GM21367 (cell line): ENCODE results near the gene SLC5A11.

Experiments
- ATAC-seq: cut with Tn5 transposase; IDR thresholded peaks from one replicate; pipeline ENCODE4 v1.9.1; 2021; ENCODE audit not compliant: unreplicated experiment

Gene SLC5A11

DNA sequence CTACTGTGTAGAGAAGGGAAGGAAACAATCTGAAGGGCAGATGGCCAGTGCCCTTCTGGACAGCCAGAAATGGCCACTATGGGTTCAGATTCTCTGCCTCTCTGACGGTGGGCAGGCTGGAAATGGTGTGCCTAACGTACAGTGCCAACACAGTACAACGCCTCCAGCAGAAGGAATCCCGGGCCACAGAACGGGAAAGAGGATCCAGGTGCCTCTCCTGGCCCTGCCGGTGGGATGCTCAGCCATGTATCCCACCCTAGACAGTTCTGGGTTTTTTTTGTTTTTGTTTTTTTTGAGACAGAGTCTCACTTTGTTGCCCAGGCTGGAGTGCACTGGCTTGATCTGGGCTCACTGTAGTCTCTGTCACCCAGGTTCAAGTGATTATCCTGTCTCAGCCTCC, 71.5 kb downstream of the SLC5A11 start:
- no peak for ATAC-seq

DNA sequence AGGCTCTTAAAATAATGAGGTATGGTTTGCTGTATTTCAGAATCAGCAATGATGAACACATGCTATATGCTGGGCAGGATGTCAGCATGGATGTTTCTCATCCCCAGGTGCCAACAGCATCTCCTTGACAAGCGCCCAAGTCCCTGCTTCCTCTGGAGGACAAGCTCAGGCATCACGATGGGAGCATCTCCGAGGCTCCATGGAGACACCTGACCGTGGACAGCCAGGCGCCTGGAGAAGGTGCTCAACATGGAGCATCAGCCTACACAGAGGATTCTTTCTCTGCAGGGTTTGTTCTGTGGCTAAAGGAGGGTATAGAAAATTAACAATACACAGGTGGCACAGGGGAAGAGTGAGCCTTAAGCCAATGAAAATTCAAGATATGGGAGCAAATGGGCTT, 72.1 kb downstream of the SLC5A11 start:
- no peak for ATAC-seq

DNA sequence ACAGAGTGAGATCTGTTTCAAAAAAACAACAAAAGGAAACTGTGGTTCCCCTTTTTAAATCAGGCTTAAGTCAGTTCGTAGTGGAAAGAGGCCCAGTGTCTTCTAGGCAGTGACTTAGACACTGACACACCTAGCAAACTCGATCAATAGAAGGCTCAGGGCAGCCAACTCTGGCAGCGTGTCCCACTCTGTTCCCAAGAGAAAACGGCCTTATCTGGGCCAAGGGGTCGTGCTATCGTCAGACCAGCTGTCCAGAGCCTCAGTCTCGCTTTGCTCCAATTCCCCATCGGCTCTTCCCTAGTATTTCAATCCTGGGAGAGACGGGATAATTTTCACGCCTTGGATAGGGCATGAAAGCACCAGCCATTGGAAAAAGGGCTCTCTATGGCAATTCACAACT, 72.9 kb downstream of the SLC5A11 start:
- ATAC-seq, result no peak

DNA sequence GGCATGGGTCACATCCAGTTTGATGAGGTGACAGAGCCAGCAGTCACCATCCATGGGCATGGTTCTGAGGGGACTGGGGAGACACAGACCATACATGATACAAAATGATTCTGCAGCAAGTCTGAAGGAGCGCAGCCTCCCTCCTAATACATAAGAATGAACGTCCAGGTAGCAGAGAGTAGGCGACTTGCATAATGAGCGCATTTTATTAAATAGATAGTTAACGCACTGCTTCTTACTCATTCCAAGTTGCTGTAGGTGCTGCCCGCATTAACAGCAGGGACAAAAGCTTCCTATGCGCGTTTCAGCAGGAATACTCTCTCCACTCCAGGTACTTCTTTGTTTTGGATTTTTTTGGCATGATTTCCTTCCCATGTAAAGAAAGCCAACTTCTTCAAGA, 73.8 kb downstream of the SLC5A11 start:
- no peak for ATAC-seq

DNA sequence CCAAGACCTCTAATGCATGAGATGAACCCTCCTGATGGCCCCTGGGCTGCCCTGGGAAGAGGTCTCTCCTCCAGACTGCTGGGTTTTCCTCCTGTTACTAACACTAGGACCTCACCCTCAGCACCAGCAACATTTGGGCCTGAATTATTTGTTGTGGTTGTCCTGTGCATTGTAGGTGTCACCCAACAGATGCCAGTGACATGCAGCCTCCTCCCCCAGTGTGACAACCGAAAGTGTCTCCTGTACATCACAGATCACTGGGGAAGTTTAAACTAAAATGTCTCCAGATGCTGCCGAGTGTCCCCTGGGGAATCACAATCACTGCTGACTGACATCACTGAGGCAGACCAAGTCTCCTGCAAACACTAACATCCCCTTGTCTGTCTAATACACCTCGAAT, 74.8 kb downstream of the SLC5A11 start:
- no peak for ATAC-seq

DNA sequence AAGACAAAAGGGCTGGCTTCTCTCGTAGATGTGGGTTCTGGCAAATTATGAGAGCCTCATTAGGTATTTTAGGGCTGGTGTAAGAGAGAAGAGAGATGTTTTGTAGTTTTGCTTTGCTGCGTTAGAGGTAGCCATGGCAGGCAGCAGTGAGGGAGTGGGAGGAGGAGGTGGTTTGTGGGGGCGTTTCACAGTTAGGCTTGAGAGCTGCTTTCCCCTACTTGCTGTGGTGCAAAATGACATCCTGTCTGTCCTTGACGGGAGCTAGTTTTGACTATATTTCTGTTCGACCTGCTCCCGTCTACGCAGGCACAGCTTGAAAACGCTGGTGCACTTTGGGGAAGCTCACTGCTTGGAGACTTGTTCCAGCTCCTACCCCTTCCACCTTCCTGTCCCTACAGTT, 75.5 kb downstream of the SLC5A11 start:
- ATAC-seq, result no peak

DNA sequence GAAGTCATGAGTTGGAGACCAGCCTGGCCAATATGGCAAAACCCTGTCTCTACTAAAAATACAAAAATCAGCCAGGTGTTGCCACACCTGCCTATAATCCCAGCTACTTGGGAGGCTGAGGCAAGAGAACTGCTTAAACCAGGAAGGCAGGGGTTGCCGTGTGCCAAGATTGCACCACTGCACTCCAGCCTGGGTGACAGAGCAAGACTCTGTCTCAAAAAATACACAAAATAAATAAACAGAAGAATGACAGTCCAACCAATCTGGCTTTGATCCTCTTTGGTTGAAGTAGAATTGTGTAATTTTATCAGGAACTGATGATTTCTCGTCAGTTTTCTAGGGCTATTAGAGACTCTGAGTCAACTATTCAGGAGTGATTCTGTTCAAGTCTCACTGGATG, 79.4 kb downstream of the SLC5A11 start:
- ATAC-seq, result no peak

DNA sequence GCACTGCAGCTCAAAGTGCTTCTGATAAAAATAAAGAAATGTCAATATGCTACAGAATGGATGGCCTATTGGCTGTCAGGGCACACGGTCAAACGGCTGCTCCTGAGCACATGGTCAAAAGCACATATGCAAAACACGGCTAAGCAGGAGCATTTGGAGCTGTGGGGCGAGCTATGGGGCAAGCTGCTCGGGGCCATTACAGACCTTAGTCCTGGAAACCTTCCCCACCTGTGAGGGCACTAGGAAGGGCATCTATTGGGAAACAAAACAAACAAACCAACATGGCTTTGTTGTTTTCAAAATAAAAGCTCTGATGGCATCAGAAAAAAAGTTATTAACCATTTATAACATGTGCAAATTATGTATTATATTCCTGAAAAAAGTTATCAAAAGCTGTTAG, 83.6 kb downstream of the SLC5A11 start:
- ATAC-seq, result no peak

DNA sequence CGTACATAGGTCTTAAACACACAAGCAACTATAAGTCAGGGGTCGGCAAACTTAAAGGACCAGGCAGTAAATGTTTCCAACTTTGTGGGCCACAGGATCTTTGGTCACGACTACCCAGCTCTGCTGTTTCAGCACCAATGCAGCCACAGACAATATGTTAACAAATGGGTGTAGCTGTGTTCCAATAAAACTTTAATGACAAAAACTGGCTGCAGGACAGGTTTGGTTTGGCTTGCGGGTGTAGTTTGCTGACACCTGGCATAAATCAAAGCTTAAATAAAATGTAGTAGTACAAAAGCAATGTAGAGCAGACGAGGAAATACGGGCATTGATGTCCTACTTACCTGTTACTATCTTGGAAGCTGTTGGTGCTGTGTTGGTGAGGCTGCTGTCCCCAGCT, 84.7 kb downstream of the SLC5A11 start:
- no peak for ATAC-seq

DNA sequence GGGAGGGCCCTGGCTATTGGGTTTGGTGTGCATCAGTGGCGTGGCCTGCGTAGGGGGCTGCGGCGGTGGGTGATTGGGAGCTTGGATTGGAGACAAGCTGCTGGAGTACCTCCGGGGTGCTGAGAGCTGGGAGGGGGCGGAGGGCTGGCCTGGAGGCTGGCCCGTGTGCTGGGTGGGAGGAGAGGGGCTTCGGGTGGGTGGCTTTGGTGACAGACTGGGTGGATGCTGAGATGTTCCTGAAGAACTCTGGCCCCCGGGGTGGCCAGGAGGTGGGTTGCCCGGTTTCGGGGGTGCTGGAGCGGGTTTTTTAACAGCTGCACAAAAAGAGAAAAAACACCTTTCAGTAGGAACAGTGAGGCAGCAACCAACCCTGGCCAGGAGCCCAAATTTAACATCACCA, 85.3 kb downstream of the SLC5A11 start:
- ATAC-seq, result no peak

DNA sequence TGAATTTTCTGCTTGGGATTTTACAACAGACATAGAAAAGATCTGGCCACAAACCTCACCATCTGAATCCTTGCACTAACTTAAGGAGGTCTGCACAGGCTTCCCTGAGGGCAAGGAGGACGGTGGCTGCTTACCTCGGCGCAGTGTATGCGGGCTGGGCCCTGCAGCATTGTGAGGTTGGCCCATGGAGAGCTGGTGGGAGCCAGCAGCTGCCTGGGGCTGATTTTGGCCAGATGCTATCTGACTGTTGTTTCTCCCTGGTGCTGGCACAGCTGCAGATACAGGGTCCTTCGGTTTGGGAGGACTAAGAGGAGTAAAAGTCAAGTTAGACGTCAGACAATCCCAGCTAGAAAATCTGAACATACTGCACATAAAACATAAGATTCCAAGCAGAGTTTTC, 89.6 kb downstream of the SLC5A11 start:
- no peak for ATAC-seq

DNA sequence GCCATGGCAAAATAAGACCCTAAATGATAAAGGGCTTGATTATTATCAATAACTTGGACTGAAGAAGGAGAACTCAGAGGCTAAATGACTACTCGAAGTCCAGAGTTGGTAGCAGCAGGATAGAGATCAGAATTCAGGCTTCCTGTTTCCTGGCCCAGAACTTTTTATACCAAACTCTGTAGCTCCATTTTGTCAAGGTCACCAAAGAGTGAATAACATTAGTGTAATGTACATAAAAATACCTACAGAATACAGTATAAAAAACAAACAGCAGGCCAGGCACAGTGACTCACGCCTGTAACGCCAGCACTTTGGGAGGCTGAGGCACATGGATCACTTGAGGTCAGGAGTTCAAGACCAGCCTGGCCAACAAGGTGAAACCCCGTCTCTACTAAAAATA, 90.4 kb downstream of the SLC5A11 start:
- no peak for ATAC-seq

DNA sequence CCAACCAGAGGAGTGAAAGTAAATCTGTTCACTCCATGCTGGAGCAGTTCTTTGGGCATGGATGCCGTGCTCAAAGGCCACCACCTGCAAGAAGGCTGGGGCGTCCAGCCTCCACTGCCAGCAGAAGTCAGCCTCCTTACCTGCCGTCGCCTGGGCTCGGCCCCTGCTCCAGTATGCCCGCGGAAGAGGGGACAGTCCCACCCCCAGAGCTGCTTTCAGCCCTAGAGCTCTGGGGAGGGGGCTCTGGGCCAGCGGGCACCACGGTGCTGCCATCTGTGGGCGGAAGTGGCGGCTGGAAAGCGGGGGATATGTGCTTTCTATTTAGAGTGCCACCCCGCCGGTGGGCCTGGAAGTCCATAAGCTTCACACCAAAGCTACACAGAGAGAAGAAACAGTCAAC, 93.5 kb downstream of the SLC5A11 start:
- ATAC-seq, result no peak

DNA sequence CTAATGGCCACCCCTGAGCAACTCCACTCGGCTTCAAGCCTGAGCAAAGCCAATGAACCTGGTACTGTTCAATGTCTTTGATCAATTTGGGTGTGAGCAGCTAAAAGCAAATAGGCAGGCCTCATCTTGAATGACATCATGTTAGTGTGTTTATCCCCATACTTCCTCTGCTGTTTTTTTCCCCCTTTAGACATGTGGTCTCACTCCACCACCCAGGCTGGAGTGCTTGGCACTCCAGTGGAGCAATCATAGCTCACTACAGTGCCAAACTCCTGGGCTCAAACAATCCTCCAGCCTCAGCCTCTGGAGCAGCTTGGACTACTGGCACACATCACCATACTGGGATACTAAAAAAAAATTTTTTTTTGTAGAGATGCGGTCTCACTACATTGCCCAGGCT, 94.0 kb downstream of the SLC5A11 start:
- no peak for ATAC-seq

DNA sequence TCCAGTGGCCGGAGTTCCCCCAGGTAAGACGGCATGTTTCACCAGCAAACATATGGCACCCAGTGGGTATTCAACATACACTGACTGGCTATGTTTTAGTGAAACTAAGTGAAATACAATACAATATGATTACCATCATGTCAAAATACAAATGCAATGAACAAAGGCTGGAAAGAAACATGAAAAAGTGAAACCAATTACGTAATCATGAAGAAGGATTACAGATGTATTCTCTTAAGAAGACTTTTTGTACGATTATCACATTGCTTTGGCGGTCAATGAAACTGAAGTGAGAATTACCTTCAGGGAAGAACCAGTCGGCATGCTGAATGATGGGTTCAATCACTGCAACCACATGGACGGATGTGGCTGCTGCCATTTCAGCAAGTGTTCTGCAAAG, 97.7 kb downstream of the SLC5A11 start:
- no peak for ATAC-seq

DNA sequence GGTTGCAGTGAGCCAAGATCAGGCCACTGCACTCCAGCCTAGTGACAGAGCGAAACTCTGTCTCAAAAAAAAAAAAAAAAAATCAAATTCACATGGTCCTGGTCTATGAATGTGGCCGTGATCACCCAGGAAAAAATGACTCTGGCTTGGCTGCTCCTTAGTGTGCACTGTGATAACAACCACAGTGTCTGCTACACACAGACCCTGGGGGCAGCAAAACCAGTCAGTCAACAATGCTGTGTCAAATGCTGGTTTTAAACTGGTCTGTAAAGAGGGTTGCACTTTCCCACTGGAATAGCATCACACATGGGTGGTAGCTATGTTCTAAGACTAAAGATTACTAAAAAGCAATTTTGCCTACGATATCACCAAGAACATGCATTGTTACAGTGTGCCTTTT, 98.4 kb downstream of the SLC5A11 start:
- no peak for ATAC-seq

DNA sequence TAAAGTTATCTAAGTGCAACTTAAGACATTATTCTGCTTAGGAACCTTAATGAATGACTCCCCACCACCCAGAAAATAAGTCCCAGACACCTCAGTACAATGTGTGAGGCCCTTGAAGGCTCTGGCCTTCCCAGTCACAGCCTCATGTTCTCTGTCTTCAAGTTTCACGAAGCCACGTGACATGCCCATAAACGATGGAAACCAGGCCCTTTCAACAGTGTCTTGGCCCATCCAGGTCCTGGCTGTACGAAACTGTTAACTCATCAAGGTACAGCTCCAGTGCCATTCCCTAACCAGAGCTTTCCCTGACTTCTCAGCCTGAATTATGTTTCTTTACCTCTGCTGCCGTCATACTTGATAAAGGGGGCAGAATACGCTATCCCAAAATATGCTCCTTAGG, 100.4 kb downstream of the SLC5A11 start:
- ATAC-seq, result no peak

DNA sequence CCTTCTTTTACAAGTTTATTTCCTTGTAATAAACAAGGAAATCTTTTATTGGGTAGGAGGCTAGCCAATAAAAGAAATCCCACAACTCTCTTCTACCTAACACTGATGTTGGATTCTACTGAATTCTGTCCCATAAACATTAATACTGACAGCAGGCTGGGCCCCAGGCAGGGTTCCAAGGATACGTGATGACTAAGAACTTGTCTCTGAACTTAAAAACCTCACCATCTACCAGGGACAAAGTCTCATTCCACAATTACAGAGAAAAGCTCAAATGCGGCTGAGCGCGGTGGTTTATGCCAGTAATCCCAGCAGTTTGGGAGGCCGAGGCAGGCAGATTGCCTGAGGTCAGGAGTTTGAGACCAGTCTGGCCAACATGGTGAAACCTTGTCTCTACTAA, 104.5 kb downstream of the SLC5A11 start:
- no peak for ATAC-seq

DNA sequence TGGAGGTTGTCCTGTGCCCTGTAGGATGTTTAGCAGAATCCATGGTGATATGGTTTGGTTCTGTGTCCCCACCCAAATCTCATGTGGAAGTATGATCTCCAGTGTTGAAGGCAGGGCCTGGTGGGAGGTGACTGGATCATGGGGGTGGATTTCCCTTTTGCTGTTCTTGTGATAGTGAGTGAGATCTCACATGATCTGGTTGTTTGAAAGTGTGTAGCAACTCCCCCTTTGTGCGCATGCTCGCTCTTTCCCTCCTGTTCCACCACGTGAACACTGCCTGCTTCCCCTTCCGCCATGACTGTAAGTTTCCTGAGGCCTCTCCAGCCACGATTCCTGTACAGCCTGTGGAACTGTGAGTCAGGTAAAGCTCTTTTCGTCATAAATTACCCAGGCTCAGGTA, 107.5 kb downstream of the SLC5A11 start:
- no peak for ATAC-seq

DNA sequence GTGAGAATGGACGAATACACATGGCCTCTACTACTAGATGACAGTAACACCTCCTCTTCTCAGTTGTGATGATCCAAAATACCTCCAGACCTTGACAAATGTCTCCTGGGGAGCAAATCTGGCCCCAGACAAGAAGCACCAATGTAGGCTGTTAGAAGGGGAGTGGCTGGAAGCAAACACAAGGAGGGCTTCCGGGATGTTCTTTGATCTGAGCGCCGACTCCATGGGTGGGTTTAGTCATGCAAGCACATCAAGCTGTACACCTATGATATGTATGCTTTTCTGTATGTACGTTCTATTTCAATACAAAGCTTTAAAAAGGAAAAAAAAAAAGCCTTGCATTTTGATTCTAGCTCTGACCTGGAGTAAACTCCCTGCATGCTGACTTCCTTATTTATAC, 108.0 kb downstream of the SLC5A11 start:
- ATAC-seq, result no peak

DNA sequence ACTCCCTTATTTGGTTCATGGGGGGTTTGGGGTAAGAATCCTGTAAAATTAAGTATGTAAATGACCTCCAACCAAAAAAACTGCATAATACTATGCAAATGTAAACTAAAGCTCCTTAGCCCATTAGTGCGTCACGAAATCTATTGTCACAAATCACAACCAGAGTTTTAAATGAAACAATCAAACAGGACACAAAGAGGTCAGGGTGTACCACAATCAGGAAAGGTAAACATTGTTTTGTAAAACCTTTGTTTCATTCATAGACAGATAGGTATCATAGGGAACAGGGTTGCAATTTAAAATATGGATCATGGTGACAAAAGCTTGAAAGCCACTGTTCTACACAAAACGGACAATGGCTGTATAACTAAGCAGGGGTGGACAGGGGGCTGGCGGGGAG, 108.4 kb downstream of the SLC5A11 start:
- ATAC-seq, result no peak

DNA sequence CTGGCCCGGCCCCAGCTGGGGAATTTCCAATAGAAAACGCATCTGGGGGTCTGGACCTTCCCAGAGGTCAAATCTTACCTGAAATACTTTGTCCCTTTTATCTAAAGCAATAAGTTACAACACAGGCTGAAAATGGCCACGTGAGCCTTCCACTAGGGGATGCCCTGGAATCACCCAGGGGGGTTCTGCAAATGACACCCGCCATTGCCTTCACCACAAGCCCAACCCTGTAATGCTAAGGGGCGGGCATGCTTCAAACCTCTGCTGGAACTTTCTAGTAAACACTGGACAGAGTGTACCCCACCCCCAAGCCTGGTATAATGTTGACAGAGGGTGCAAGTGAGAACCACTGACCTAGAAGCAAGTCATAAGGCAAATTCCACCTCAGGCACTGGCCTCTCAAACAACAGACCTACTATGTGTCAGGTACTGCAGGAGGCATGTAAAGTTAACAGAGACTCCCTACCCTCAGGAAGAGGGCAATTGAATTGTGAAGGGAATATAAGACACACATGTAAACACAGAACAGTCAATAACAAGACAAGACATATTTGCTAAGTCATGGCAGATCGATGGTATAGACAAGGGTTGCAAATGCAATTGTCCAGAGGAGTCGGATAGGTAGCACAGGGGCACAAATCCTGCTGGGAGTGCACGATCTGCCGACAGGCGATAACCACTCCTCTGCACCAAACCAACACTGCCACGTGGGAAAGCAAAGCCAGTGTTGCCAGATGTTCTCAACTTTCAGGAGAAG, 110.4 kb downstream of the SLC5A11 start:
- no peak for ATAC-seq

DNA sequence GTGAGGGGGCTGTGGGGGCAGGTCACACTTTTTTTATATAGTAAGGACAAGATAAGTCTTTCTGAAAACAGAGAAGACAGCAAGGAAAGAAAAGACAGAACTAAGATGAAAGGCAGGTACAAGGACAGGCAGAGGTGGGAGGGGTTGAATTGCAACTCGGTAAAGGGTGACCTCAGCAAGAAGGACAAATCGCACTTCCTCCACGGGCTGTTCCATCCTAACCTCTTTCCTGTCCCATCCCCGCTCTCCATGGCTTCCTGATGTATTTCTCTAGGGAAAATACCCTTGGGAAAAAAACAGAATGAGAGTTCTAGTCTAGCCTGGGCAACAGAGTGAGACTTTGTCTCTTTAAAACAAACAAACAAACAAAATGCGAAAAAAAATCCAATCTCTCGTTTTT, 112.1 kb downstream of the SLC5A11 start:
- ATAC-seq, result no peak
